ENCODE results near the gene EPB41L4A.

Gene EPB41L4A

DNA sequence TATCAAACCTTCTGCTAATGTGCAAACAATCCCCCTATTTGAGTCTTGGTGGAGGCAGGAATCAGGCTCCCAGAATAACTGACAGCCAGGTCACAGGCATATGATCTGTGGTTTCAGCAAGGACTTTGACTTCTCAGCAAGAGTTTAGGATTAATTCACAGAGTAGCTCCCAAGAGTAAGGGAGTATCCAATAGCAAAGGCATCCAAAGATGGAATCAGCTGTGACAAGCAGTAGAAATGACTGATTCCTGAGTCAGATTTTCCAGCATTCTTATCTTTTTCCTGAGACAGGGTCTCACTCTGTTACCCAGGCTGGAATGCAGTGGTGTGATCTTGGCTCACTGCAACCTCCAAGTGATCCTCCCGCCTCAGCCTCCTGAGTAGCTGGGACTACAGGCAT lies 108.3 kb downstream of the EPB41L4A start:
- DNase-seq (ENCODE audit: low spot score), result no peak

DNA sequence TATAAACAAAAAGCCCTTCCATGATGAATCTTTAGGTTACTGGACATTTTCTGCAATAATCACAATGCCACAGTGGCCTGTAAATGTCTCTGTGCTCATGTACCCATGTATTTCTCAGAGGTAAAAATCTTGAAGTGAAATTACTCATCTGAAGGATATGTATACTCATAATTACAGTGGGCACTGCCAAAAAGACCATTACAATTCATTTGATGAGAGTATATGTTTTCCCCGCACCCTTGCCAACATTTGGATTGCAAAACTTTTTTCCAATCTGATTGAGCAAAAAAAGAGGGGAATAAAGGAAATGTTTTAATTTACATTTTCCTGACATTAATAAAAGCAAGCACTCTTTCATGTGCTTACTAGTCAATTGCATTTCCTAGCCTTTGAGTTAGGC lies 110.5 kb downstream of the EPB41L4A start:
- DNase-seq (ENCODE audit: low spot score), result no peak

DNA sequence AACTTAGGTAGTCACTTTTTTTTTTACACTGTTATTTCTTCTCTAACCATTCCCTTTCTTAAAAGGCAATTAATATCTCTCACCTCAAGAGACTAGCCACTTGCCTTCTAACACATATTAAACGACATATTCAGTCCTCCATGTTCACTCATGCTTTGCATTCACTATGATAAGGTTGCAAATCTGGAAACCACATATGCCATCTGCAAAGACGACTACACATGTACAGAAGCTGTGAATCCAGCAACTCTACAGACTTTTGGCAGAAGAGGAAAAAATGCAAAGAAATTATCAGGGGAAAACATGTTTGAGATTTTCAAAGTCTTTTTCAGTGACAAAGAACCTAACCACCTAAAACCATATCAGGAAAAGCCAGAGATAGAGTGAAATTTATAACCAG lies 112.1 kb downstream of the EPB41L4A start:
- no peak for DNase-seq (ENCODE audit: low spot score)

DNA sequence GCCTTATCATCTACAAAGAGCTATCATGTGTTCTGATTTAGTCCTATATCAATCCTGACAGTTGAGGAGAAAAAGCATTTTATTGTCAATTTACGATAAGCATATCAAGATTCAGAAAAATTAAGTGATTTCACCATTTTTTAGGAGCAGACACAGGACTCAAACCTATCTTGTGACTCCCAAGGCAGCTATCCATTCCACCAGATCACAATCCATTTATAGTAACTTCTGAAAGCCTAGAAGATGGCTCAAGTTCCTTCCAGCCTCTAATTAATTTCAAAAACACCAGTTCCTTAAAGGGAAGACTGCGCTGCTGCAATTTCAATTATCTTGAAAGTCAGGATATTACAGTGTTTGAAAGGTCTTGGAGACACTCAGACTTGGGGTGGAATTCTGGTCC lies 114.3 kb downstream of the EPB41L4A start:
- no peak for DNase-seq (ENCODE audit: low spot score)

DNA sequence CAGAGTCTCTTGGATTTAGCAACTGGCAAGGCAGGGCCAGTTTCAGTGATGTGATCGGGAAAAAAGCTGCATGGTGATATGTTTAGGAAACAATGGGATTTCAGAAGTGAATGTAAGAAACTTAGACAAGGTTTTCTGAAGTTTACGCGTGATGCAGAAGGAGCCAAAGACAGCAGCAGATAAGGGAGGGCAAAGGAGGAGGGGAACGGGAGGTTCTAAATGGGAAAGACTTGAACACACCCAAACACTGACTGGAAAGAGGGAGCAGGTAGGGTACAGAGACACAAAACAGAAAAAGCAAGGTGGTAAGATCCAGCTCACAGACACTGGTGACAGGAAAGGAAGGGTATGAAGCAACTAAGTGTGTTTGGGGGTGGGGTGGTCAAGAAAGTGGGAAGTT lies 115.4 kb downstream of the EPB41L4A start:
- DNase-seq (ENCODE audit: low spot score), result no peak

DNA sequence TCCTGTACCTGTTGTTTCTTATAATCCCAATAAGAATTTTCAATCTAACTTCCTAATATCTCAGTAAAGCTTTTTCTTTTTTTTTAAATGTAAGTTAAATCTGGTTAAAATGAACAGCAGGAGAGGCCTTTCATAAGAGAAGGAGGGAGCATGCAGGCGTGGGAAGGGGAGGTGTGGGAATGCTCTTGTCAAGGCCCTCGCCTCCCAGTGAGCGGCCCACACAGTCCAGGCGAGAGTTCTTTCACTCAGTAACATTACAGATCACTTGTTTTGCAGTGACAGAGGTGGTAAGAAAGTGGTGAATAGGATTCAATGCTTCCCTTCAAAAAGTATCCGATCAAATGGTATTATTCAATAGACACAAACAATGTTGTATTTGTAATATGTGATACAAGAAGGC lies 125.0 kb downstream of the EPB41L4A start:
- DNase-seq (ENCODE audit: low spot score), result no peak

DNA sequence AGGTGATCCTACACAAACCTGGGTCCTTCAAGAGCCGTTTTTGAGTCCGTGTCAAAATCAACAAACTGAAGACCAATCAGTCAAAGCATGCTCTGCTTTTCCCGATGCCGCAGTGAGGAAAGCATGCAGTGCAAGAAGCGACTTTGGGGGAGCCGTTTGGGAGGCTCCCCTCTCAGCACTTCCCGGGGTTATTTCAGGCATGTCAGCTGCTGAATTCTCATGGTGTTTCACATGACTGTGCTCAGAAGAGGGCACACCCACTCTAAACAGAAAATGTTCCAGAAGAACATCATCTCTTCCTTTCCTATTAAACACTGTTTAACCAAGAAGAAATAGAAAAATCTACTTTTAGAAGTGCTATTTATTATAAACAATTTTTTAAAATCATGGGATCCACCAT lies 125.5 kb downstream of the EPB41L4A start:
- DNase-seq (ENCODE audit: low spot score), result no peak

DNA sequence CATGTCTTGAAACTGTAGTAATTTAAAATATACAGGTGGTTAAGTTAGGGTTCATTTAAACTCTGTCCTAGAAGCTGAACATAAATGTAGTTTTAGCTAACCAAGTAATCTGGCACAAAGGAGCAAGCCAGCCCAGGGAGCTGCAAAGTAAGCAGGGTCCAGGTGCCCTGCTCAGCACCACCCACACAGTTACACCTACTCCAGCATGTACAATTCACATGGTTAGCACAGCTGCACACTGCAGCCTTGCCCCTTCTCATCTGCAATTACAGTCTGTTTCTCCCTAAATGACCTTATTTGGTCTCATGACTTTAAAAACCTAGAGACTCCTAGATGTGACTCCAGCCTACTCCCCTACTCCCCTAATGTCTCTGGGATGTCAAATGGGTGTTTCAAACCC lies 128.4 kb downstream of the EPB41L4A start:
- no peak for DNase-seq (ENCODE audit: low spot score)

DNA sequence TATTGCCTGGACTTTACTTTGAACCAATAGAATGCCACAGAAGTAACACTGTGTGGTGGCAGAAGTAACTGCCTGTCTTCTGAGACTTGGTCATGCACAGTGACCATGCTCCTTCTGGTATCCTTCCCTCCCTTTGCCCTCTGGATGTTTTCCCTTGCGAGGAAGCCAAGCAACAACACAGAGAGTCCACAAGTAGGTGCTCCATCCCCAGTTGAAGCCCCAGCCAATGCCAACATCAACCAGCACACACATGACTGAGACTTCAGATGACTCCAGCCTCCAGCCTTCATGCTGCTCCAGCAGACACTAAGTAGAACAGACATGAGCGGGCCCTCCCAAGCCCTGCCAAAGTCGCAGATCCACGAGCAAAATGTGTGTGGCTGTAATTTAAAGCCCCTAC lies 129.6 kb downstream of the EPB41L4A start:
- DNase-seq (ENCODE audit: low spot score), result no peak

DNA sequence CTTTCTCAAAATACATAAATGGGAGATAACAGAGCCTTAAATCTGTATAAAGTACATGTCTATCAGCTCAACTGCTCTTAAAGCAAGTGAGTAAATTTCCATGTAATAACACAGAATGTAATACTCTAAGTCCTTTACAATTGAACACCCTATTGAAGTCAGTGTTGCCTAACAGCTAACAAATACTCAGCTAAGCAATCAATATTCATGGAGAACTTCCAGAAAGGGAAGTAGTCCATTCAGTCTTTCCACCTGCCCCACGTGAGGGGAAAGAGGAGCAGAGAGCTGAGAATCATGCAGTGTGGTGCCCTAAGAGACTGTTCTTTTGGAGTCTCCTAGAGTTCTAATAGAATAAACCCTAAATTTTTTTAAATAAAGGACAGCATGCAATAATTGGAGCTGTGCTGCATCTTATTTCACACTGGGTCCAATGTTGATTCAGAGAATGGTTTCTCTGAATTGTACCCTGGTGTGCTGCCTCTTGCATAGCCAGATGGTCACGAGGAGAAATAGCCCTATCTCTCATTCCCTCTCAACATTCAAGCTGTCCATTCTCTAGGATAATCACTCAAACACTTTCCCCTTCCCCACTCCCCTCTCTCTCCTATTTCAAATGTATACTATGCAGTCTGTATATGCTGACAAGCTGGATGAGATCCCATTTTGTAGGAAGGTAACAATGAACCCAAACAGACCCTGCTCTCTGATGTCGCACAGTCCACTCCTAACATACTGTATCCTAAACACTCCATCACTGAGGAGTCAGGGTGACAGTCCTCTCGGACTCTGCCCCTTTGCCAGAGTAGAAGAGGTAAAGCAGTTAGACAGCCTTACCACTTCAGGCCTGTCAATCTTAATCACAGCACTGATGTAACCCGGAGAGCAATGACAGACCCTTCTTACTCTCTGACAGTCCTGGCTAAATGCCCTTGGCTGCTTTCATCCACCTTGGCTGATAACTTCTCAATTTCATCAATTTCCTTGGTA lies 134.8 kb downstream of the EPB41L4A start:
- DNase-seq (ENCODE audit: low spot score), result no peak

DNA sequence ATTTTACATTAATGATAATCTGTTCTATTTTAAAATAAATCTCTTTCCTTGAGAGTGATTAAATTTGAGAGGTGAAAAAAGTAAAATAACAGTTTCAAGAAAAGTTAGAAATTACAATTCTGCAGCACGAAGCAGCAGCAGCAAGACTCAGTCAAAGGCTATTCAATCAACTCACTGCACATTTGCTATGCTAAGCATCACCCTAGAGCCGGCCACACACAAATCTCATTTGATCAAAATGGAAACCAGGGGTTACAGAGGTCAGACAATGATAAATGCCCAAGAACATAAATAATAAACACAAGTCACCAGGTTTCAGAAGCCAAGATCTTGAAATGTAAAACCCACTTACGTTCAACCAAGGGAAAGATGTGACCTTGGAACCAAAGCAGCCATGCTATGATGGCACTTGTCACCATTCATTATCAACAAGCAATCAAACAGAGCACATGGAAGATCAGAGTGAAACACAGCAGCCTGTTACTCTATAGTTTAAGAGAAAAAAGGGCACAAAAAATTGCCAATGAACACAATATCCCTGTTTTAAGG lies 136.0 kb downstream of the EPB41L4A start:
- DNase-seq (ENCODE audit: low spot score), result no peak

DNA sequence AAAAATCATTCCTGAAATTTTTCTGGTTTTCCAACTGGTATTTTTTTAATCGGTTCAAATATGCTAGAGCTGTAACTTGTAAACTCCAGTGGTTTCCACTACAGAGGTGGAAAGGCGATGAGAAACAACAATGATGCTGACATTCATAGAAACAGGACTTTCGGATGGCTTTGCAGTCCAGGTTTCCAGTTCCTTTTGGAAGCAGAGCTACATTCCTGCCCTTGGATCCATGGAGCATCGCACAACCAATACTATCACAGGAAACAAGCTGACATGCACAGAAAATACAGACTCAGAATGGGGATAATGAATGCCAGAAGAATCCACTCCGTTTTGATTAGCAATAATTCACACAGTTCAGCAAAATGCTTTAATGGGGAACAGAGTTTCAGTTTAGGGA lies 140.0 kb downstream of the EPB41L4A start:
- DNase-seq (ENCODE audit: low spot score), result no peak

DNA sequence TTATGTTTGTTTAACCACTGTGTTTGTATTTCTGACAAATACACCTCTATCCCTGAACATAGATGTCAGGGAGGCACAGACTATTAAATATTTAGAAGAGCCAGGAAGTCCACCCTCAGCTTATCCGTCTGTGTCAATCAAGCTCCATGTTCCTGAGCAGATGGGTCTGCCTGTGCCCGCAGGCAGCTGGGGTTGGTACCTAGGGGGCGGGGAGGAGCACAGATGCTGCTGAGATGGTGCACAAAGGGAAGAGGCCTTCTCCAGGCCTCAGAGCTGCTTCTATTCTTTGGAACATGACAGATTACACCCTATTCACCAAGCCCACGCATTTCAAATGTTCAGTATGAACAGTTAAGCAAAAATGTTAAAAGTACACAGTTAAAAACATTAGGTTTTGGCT lies 142.1 kb downstream of the EPB41L4A start:
- DNase-seq (ENCODE audit: low spot score), result no peak

DNA sequence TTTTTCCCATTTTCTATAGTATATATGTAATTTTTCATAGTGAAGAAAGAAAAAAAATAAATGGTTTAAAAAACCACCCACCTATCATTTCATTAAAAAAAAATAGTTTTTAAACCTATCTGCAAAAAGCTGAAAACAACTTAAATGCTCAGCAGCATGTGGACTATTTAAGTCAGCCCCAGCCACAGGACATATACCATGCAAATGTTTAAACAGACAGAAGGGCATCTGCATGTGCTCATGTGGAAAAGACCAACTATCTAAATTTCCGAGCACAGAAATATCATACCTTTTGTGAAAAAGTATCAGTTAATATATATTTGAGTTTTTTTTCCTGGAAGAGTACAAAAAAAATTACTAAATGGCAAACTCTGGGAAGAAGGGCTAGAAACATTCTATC lies 143.4 kb downstream of the EPB41L4A start:
- DNase-seq (ENCODE audit: low spot score), result no peak

DNA sequence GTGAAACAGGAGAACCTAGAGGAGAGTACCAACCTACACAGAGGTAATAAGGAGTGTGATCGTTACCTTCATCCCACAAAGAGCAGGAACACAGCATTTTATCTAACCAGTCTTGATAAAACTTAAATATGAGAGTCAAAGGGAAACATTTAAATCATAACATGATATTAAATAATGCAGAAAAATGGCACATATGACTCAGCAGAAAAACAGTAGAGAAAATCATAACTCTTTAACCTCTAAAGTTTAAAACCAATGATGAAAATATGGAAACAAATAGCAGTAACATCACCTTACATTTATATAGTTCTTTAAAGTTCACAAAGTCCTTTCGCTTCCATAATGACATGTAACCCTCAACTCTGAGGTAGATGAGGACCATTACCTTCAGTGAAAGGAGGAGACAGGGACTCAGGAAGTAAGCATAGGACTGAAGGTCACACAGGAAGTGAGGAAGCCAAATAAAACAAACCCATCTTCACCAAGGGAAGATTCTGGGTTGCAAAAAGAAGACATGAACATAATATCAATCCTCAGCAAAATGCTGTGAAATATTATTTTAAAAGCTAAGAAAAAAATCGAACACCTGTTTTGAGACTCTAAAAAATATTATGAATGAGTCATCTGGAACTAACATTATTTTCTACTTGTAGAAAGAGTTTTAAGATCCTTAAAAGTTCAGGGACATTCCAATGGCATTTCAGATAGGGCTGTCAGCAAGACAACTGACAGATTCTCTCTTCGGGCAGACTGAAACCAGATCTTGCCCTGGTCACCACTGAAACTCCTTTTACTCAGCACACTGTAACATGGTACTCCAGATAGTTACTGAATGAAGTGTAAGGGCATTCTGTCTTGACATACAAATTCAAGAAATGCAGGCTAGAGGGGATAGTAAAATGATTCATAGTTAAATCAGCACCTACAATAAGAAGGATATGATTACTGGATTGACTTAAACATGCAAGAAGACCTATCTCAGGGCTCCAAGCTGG lies 148.5 kb downstream of the EPB41L4A start:
- no peak for DNase-seq (ENCODE audit: low spot score)

DNA sequence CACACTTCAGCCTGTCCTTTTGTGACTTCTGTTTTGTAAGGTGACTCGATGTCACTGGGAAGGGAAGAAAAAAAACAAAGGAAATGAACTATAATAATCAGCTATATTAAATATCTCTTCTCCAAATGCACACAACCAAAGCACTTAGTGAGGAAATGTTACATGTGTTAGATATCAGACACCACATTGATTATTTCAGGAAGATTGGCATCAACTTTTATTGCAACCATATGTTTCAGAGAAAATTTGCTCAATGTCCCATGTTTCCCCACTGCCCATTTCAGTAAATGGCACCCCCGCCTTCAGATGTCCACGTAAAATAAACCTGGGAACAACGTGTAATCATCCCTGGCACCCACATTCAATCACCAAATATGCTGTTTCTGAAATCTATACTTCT lies 151.8 kb downstream of the EPB41L4A start:
- DNase-seq (ENCODE audit: low spot score), result no peak

DNA sequence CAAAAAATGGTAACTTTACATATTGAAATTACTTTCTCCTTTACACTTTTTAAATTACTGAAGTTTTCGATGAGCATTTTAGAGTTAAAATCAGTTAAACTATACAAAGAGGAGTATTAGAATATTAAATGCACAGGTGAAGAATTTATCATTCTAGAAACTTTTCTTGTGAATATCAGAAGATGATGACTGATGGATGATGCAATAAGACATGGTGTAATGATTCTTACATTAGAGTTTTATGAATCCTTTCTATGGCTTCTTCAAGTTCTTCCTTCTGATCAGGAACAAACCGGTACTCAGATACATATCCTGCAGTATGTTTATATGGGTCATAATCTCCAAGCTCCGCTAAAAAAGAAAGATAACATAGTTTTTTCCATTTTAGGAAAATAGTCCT lies 154.4 kb downstream of the EPB41L4A start:
- DNase-seq (ENCODE audit: low spot score), result no peak

DNA sequence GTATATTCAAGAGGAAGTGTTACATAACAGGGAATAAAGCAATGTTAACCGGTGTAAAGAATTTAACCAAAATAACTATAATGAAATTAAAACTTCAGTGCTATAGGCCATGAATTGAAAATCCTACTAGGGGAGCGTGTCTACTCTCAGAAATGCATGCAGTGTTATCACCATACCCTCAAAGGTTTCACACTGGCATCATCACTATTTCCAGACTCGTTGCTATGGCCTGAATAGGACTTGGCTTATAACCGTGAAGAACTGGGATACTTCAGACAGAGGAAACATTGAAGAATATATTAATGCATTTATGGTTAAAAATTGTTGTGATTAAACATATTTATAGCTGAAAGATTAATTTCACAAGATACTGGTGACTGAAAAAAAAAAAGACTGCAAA lies 154.9 kb downstream of the EPB41L4A start:
- no peak for DNase-seq (ENCODE audit: low spot score)

DNA sequence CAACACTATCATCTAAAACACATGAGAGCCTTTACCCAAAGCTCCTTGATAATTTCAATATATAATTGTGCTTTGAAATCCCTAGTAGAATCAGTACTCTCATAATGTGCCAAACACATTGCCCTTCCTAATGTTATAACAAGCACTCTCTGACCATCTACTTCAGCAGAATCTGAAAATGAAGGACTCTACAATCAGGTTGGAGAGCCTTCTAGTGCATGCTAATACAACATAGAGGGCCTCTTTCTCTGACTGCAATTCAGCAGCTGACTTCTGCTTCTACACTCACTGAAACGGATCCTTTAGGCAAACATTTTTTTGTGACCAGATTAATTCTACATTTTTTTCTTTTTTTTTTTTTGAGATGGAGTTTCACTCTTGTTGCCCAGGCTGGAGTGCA lies 155.6 kb downstream of the EPB41L4A start:
- no peak for DNase-seq (ENCODE audit: low spot score)

DNA sequence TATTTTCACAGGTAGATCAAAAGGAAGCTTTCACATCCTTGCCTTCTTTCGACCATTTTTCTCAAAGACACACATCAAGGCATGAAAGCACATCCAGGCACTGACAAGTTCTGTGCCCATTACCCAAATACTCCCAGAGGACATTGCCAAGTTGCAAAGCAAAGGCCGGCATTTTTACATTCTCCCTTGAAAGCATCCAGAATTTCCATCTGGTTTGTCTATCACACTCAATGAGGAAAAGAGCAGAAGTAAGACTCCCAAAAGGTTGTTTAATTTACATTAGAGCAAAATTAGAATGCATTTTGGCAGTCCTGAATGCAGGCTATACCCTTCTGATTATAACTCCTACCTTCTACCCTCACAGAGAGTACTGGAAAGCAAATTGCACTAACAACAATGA lies 160.5 kb downstream of the EPB41L4A start:
- no peak for DNase-seq (ENCODE audit: low spot score)

DNA sequence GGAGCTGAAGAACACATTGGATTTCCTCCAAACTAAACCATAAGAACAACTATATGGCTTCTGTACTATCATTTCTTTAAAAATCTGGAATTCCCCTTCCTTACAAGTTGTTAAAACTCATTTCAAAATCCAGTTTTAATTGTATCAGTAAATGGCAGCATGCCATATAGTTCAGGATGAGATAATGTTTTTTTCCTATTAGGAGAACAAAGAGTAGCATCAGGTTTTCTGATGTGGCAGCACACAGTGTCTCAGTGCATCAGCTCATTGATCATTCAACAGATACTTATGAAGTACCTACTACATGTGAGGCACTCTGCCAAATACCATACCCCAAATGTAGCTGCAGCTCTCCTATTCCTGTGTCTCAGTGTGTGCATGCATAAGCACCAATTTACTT lies 161.1 kb downstream of the EPB41L4A start:
- DNase-seq (ENCODE audit: low spot score), result no peak

DNA sequence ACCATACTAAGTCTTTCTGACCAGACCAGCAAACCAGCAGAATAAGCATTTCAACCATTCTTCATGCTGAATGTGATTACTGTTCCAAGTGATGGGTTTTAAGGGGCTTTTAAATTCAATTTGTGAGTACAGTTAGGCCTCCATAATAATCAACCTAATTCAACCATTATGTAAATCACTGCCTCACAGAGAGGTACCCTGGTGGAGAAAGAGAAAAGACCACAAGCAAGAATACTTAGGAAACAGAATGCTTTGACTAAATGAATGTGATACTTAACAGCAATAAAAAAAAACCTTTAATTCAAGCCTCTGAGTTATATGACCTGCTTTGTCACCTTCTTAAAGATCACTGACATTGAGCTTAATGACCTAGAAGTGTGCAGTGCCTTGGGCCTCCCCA lies 162.1 kb downstream of the EPB41L4A start:
- DNase-seq (ENCODE audit: low spot score), result no peak

DNA sequence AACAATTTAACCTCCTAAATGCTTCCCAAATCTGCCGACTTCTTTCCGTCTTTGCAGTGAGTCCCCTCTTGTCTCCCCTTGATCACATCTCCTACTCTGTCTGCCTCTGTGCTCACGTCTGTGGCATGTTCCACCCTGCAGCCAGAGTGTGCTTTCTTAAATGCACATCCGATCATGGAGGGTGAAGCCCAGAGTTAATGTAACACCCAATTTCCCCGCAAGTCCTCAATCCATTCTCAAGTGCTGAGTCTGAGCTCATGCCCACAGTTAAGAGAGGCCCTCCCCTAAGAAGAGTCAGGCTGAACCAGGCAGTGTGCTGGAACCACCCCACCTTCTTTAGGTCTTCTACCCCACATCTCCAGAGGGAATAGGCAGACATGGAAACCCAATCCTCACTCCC lies 164.8 kb downstream of the EPB41L4A start:
- DNase-seq (ENCODE audit: low spot score), result no peak

Data from left forelimb (tissue), 1 donor.